GOT3 (cell line): ENCODE data around the gene KANK2.
"Not testable (repeated sequence)": the region's sequence is repeated elsewhere in the genome, so short reads cannot be mapped to it uniquely, and the experiment has no call there.

ENCODE experiments used
- DNase-seq: peaks from one replicate; lab custom pipeline; 2025; ENCODE audit warnings: mixed read lengths; lab: John Stamatoyannopoulos, UW

Gene KANK2

DNA sequence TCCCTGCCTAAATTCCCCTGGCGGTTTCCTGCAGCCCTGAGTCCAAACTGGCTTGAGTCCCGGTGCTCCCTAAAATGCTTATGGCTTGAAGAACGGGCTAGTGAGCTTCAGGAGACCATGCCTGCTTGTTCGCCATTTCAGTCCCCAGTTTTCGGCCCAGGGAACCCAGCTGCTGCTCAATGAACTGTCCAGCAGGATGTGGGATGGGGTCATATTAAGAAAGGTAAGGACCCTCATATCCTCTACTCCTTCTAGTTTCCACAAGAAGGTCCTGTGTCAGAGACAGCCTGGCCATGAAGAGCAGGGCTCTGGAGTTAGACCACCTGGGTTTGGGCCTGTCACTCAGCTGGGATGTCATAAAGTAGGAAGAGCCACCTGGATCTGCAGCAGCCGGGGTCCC lies 24.8 kb downstream of the KANK2 start:
- DNase-seq, result no peak

DNA sequence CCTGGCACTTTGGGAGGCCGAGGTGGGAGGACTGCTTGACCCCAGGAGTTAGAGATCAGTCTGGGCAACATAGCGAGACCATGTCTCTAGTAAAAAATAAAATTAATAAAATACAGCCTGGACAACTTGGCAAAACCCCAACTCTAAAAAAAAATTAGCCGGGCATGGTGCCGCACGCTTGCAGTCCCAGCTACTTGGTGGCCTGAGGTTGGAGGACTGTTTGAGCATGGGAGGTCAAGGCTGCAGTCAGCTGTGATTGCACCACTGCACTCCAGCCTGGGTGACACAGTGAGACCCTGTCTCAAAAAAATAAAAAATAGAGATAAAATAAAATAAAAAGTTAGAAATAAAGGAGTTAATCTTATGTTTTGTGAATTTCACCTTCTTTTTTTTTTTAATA lies 26.2 kb downstream of the KANK2 start:
- DNase-seq, result no peak

GRCh38 chr19:11169896-11170678 lies 27.3 kb downstream of the KANK2 start:
- DNase-seq, result no peak

- DNase-seq, result peak; percentile 52
Observed at GRCh38 chr19:11168568-11168967, 28.8 kb downstream of the KANK2 start.

DNA sequence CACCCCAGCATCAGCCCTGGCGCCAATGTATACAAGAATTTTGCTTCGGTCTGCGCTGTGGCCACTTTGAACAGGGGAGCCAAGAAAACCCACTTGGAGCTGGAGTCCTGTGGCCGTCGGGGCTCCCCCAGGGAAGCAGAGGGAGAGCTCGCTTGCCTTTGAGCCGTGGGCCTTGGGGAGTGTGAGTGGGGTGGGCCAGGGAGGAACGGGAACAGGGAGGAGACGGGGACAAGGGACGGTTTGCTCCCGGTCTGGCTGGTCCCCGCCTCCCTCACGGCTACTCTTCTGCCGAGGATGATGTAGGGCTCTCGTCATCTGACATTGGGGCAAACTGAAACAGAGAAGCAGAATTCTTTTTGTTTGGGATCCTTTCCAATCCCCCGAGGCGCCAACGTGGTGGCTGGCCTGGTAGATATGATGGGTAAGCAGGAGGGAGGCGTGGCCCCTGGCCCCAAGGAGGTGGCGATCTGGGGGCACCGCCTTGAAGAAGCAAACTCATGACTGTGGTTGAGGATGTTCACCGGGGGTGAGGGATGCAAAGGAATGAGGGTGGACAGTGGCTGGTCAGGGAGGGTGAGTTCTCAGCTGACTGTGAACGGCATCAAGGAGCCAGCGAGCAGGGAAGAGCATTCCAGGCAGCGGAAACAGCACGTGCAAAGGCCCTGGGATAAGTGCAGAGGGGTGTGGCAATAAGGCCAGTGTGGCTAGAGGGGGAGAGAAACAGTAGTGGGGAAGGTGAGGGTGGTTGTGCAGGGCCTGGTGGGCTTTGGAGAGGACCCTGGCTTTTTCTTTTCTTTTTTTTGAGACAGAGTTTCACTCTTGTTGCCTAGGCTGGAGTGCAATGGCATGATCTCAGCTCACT lies 30.8 kb downstream of the KANK2 start:
- no peak for DNase-seq

GRCh38 chr19:11165486-11166030 lies 31.8 kb downstream of the KANK2 start:
- DNase-seq, result no peak

- peak; percentile 39 for DNase-seq
Observed at GRCh38 chr19:11164879-11165406, 32.4 kb downstream of the KANK2 start.

GRCh38 chr19:11164296-11164695 lies 33.0 kb downstream of the KANK2 start:
- DNase-seq, result no peak

DNA sequence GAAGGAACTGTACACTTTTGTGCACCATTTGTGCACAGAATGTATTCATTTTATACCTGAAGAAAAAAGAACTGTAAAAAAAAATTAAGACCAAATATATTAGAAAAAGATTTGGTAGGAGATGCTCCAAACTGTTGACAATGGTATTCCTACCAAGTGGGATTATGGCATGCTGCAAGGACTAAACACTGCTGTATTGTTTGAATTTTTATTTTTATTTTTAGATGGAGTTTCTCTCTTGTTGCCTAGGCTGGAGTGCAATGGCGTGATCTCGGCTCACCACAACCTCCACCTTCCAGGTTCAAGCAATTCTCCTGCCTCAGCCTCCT lies 36.9 kb downstream of the KANK2 start:
- not testable (repeated sequence) for DNase-seq

DNA sequence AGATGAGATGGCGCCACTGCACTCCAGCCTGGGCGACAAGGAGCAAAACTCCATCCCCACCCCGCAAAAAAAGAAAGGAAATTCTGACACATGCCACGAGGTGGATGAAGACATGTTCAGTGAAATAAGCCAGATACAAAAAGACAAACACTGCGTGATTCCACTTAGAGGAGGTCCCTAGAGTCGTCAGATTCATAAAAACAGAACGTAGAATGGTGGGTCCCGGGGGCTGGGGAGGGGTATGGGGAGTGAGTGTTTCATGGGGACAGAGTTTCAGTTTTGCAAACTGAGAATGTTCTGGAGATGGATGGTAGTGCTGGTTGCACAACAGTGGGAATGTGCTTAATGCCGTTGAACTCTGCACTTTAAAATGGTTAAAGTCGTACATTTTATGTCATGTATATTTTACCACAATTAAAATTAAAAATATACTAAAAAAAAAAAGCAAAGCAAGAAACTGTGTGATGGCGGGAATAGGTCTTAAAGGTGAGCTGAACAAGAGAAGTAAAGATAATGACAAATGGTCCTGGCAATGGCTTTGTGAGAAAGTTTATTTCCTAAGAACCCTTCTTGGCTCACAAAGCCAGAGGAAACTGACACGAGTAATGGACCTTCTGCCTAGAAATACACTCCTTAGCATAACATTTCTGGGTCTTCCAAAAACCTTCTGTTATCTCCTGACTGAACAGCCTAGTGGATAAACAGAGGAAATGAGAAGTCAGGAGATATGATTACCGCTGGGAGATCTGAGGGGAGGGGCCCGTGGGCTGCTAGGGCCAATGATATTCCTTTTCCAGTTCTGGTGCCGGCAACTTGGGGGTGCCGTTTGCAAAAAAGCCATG lies 37.5 kb downstream of the KANK2 start:
- no peak for DNase-seq

GRCh38 chr19:11155373-11156120 lies 41.8 kb downstream of the KANK2 start, which contains the start of gene SPC24:
TSS of gene SPC24 (minus strand) at chr19:11155782. CDS start at chr19:11155776, 6 bp downstream.
- peak; percentile 90 for DNase-seq

- DNase-seq, result no peak
Observed at GRCh38 chr19:11154683-11155047, 42.7 kb downstream of the KANK2 start.

DNA sequence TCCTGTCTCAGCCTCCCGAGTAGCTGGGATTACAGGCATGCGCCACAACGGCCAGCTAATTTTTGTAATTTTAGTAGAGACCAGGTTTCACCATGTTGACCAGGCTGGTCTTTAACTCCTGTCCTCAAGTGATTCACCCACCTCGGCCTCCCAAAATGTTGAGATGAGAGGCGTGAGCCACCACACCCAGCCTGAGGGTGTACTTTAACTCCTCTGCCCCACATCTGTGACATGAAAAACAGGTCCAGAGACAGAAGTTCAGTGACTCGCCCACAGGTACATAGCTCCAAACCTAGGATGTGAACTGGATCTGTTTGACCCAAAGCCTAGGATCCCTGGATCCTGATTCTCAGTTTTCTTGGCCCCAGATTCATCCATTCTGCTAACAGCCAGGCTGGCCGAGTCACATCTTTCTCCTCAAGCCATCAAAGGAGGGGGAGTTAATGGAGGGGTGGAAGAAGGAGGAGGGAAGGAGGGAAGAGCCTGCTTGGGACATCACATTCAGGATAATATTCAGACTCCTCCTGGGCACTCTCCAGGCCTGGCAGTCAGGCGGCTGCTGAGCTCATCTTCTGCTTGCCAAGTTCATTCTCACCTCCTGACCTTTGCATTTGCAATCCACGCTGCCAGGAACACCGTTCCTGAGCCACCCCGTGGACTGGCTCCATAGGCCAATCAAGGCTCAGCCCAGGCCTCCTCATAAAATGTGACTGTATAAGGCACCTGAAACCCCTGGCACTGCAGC lies 44.9 kb downstream of the KANK2 start:
- DNase-seq, result no peak

DNA sequence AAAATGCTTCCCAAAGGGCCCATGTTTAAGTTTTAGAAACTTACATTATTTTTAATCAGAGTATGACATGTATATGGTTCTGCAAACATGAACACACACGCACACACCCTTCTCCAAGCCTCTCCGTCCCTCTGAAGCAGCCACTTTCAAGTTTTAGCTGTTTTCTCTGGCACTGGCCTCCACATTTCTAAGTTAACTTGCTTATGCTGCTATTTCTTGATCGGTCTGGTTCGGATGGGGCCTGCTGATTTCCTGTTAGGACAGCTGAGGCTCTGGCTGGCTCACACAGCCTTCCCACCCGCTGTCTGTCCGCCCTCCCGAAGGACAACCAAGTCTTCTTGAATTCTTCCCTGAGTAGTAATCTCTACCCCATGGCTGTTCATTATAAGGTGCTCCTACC lies 46.2 kb downstream of the KANK2 start:
- DNase-seq, result no peak

GRCh38 chr19:11148001-11148400 lies 49.3 kb downstream of the KANK2 start:
- no peak for DNase-seq

- DNase-seq, result no peak
Observed at GRCh38 chr19:11145536-11145924, 51.8 kb downstream of the KANK2 start.

- peak; percentile 87 for DNase-seq
Observed at GRCh38 chr19:11142528-11143171, 54.7 kb downstream of the KANK2 start.

GRCh38 chr19:11141937-11142527 lies 55.3 kb downstream of the KANK2 start:
- no peak for DNase-seq

DNA sequence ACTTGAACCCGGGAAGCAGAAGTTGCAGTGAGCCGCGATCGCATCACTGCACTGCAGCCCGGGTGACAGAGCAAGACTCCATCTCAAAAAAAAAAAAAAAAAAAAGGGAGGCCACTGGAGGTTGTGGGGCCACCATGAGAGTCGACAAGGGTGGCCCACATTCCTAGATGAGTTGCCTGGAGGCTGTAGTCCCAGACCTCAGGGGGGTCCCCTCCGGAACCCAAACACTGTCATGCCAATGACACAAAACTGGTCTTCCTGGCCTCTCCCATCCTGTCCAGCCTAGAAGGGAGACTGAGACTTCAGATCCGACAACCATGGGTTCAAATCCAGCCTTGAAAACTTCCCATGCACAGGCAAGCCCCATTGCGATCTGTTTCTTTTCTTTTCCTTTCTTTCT lies 56.4 kb downstream of the KANK2 start:
- no peak for DNase-seq
